PC-3 (cell line): ENCODE data around the gene SLC6A17. TPM values are rescaled to one million over a fixed set of nuclear protein-coding genes. Genes with fewer than 3 reads are reported as not detected.

ENCODE experiments used
- ATAC-seq: fragments of 200-7000 bp; cut with Tn5 transposase; 2 replicates; pipeline ENCODE4 v1.9.1; 2020; ENCODE audit warnings: mild to moderate bottlenecking, moderate library complexity
- BruUV-seq: library from RNA; stranded (reverse); fragments of 400-500 nt; replicated peaks from 2 replicates; lab custom pipeline; 2021; lab: Mats Ljungman, UMichigan
- CTCF ChIA-PET: fragments of 300-600 bp; sonication (Branson Sonifier 250); formaldehyde crosslinking; loops from one replicate; lab custom pipeline; 2022; ENCODE audit warnings: antibody characterized with exemption; lab: Charles Lee
- POLR2A ChIA-PET: fragments of 300-600 bp; sonication (Branson Sonifier 250); formaldehyde crosslinking; loops from one replicate; lab custom pipeline; 2022; ENCODE audit warnings: antibody characterized with exemption; ENCODE audit not compliant: unreplicated experiment; lab: Charles Lee
- DNase-seq: peaks from one replicate; pipeline ENCODE4 v3.0.0-alpha.2; 2015
- H2AFZ ChIP-seq: fragments of 300-600 bp; sonication (generic); 2 replicates; pipeline ENCODE4 v1.6.0; 2016; ENCODE audit warnings: antibody characterized with exemption, low read length
- H3F3A ChIP-seq: fragments of 300-600 bp; sonication (generic); one replicate; pipeline ENCODE4 v1.6.0; 2017; ENCODE audit warnings: antibody characterized with exemption, low read length, control low read depth, mild to moderate bottlenecking; ENCODE audit not compliant: unreplicated experiment
- H3K27ac ChIP-seq: fragments of 300-600 bp; sonication (generic); 2 replicates; pipeline ENCODE4 v1.5.1; 2016; ENCODE audit warnings: mild to moderate bottlenecking, low read length
- H3K27me3 ChIP-seq: fragments of 300-600 bp; sonication (generic); 2 replicates; pipeline ENCODE4 v1.6.1; 2016; ENCODE audit warnings: low read length, mixed read lengths
- H3K36me3 ChIP-seq: fragments of 300-600 bp; sonication (generic); 2 replicates; pipeline ENCODE4 v1.6.1; 2016; ENCODE audit warnings: low read depth, mixed run types, low read length, mixed read lengths
- H3K4me1 ChIP-seq: fragments of 300-600 bp; sonication (generic); 2 replicates; pipeline ENCODE4 v1.5.1; 2016; ENCODE audit warnings: low read length; ENCODE audit not compliant: insufficient read depth
- H3K4me2 ChIP-seq: fragments of 300-600 bp; sonication (generic); 2 replicates; pipeline ENCODE4 v1.6.0; 2016; ENCODE audit warnings: low read length
- H3K4me3 ChIP-seq: fragments of 300-600 bp; sonication (generic); 2 replicates; pipeline ENCODE4 v1.5.1; 2016; ENCODE audit warnings: mild to moderate bottlenecking, low read length, mixed read lengths
- H3K79me2 ChIP-seq: fragments of 300-600 bp; sonication (generic); 2 replicates; pipeline ENCODE4 v1.6.1; 2017; ENCODE audit warnings: low read length, mixed read lengths
- H3K9ac ChIP-seq: fragments of 300-600 bp; sonication (generic); 2 replicates; pipeline ENCODE4 v1.6.0; 2016; ENCODE audit warnings: mild to moderate bottlenecking, low read length
- H3K9me2 ChIP-seq: fragments of 300-600 bp; sonication (generic); replicated peaks from 2 replicates; pipeline ENCODE4 v1.6.1; 2016; ENCODE audit warnings: mixed run types, low read length, mixed read lengths
- H3K9me3 ChIP-seq: fragments of 300-600 bp; sonication (generic); 2 replicates; pipeline ENCODE4 v1.6.1; 2016; ENCODE audit warnings: low read length, mixed read lengths
- H4K20me1 ChIP-seq: fragments of 300-600 bp; sonication (generic); 2 replicates; pipeline ENCODE4 v1.6.1; 2016; ENCODE audit warnings: low read length, mixed read lengths
- EZH2 ChIP-seq: fragments of 300-600 bp; sonication (generic); IDR thresholded peaks from one replicate; pipeline ENCODE4 v1.6.1; 2017; ENCODE audit warnings: antibody characterized with exemption, mild to moderate bottlenecking, low read length; ENCODE audit not compliant: unreplicated experiment
- EZH2phosphoT487 ChIP-seq: fragments of 300-600 bp; sonication (generic); IDR thresholded peaks from 2 replicates; pipeline ENCODE4 v1.6.1; 2018; ENCODE audit warnings: mild to moderate bottlenecking, antibody characterized with exemption, low read length, borderline replicate concordance
- intact Hi-C: fragments of 100-400 bp; cut with micrococcal nuclease; formaldehyde crosslinking; loops from 2 replicates; pipeline ENCODE4 v1.9.0; 2023
- total RNA-seq: library from RNA; depleted of rRNA; stranded (reverse); fragments of >200 nt; gene quantifications from 2 replicates; pipeline ENCODE4 v1.2.3, GENCODE V29; 2014
- TF ChIP-seq, protein P1 (sequence below): fragments of 300-600 bp; sonication (generic); conservative IDR thresholded peaks from 2 replicates; pipeline ENCODE4 v1.5.1; 2017; ENCODE audit warnings: antibody characterized with exemption, low read depth, mild to moderate bottlenecking, low read length

SLC6A17 gene
- total RNA-seq, 1 experiment from 2014 or later, result not detected

DNA sequence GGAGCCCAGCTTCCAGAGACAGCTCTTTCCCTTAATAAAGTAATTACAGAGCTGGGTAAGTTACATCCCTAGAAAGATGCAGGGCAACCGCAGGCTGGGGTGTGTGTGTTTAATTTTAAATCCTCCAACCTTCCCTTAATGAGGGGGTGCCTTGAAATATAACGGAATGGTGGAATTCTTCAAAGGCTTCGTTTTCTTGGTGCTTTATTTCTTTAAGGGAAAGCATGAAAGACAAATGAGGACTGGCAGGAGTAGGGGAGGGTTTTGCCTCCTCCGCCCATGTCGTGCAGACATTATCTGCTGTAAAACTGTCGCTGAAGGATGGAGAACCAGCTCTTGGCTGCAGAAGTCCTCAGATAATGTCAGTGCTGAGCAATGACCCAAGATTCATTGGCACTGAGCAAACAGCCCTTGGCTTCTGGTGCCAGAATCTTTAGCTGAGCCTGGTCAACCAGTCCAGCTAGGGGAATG is 15.5 kb downstream of the SLC6A17 start:
- no peak for DNase-seq
- Histone ChIP-seq H3K4me3 (no peak overlapping the region), H3F3A (no peaks in the 10 kb centered on the region), H3K9ac (no peak overlapping the region), H3K27ac (no peak overlapping the region), H3K36me3 (no peaks in the 10 kb centered on the region), H3K4me1 (no peaks in the 10 kb centered on the region), H3K79me2 (no peaks in the 10 kb centered on the region), H3K9me3 (no peaks in the 10 kb centered on the region), H3K9me2 (no peaks in the 10 kb centered on the region), H4K20me1 (no peaks in the 10 kb centered on the region), H3K4me2 (no peak overlapping the region), H2AFZ (no peak overlapping the region), H3K27me3 (peaks cover 78% of the 10 kb centered on the region)
- no peak for ATAC-seq
- no TSS peak for BruUV-seq
- intact Hi-C loops, result no loop called here
- TF ChIP-seq EZH2, result no peak
- TF ChIP-seq, protein P1, sequence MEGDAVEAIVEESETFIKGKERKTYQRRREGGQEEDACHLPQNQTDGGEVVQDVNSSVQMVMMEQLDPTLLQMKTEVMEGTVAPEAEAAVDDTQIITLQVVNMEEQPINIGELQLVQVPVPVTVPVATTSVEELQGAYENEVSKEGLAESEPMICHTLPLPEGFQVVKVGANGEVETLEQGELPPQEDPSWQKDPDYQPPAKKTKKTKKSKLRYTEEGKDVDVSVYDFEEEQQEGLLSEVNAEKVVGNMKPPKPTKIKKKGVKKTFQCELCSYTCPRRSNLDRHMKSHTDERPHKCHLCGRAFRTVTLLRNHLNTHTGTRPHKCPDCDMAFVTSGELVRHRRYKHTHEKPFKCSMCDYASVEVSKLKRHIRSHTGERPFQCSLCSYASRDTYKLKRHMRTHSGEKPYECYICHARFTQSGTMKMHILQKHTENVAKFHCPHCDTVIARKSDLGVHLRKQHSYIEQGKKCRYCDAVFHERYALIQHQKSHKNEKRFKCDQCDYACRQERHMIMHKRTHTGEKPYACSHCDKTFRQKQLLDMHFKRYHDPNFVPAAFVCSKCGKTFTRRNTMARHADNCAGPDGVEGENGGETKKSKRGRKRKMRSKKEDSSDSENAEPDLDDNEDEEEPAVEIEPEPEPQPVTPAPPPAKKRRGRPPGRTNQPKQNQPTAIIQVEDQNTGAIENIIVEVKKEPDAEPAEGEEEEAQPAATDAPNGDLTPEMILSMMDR, result no peak
- TF ChIP-seq EZH2phosphoT487, result no peak
- CTCF ChIA-PET, result interaction anchor here (0.6 kb wide), 1 partner anchor 78 kb away, joined by 3 read pairs; no protein-coding TSS in a partner anchor
- POLR2A ChIA-PET, result no interaction called here

DNA sequence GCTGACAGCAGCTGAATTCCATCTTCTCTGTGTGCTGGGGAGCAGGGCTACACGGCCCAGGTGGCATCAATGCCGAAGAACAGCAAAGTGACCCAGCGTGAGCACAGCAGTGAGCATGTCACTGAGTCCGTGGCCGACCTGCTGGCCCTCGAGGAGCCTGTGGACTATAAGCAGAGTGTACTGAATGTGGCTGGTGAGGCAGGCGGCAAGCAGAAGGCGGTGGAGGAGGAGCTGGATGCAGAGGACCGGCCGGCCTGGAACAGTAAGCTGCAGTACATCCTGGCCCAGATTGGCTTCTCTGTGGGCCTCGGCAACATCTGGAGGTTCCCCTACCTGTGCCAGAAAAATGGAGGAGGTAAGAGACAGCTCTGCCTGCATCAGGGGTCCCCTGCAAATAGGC is 16.6 kb downstream of the SLC6A17 start:
- no peak overlapping the region for H2AFZ ChIP-seq
- intact Hi-C loops, result no loop called here
- TF ChIP-seq EZH2phosphoT487, result no peak
- TF ChIP-seq, protein P1, result no peak
- no peak for TF ChIP-seq EZH2
- no peaks in the 10 kb centered on the region for H3K79me2 ChIP-seq
- no peaks in the 10 kb centered on the region for H4K20me1 ChIP-seq
- CTCF ChIA-PET, result no interaction called here
- no peak for ATAC-seq
- no peaks in the 10 kb centered on the region for H3K36me3 ChIP-seq
- no peaks in the 10 kb centered on the region for H3F3A ChIP-seq
- POLR2A ChIA-PET, result no interaction called here
- no peak for DNase-seq
- no peak overlapping the region for H3K27ac ChIP-seq
- H3K9me2 ChIP-seq, result no peaks in the 10 kb centered on the region
- no peak overlapping the region for H3K9ac ChIP-seq
- H3K4me2 ChIP-seq, result no peak overlapping the region
- H3K4me3 ChIP-seq, result no peak overlapping the region
- peaks cover 74% of the 10 kb centered on the region for H3K27me3 ChIP-seq
- no TSS peak for BruUV-seq
- no peaks in the 10 kb centered on the region for H3K9me3 ChIP-seq
- no peaks in the 10 kb centered on the region for H3K4me1 ChIP-seq

DNA sequence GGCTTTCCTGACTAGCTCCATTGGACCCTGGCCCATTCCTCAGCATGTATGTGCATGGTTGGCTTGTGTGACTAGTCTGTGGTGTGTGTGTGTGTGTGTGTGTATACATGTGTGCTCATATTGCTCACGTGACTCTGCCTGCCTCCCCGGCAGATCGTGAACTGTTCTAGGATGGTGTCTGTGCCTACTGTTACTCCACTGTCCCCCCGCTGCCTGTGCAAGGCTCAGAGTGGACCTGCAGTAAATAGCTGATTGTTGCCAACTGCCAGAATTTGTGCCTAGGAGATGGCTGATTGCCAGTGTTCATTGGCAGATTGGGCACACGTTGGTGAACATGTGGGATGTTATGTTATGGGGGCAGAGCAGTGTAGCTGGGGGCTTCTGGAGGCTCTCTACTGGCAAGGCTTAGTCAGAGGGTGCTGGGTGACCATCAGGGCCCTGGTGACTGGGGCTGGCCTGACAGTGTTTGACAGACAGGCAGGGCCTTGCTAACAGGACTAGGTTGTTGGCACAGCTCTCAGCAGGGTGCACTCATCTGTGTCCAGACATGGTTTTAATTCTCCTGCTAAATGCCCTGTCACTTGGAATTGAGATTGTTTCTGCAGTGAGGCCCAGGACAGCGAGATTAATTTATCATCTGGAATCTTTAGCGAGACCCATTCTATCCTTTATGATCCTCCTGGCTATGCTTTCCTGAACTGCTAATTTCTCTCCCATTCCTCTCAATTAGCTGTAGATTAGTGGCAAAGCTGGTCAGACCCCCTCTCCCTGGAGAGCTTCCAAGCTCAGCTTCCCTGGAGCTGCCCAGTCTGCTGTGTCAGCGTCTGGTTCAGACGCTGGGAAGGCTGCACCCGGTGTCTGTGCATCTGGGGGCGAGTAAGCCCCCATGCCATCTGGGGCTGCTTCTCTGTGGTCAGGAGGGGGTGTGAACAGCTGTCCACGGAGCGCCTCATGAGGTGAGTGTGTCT is 20.8 kb downstream of the SLC6A17 start:
- DNase-seq, result no peak
- H3K9me3 ChIP-seq, result no peaks in the 10 kb centered on the region
- H4K20me1 ChIP-seq, result no peaks in the 10 kb centered on the region
- H3K4me1 ChIP-seq, result no peaks in the 10 kb centered on the region
- CTCF ChIA-PET, result no interaction called here
- BruUV-seq, result no TSS peak
- H3F3A ChIP-seq, result no peaks in the 10 kb centered on the region
- POLR2A ChIA-PET, result no interaction called here
- peaks cover 68% of the 10 kb centered on the region for H3K27me3 ChIP-seq
- H2AFZ ChIP-seq, result no peak overlapping the region
- H3K4me3 ChIP-seq, result no peak overlapping the region
- TF ChIP-seq, protein P1, result no peak
- TF ChIP-seq EZH2phosphoT487 (no peak), EZH2 (no peak)
- no peaks in the 10 kb centered on the region for H3K79me2 ChIP-seq
- H3K27ac ChIP-seq, result no peak overlapping the region
- ATAC-seq, result no peak
- H3K9ac ChIP-seq, result no peak overlapping the region
- H3K4me2 ChIP-seq, result no peak overlapping the region
- intact Hi-C loops, result no loop called here
- H3K9me2 ChIP-seq, result no peaks in the 10 kb centered on the region
- H3K36me3 ChIP-seq, result no peaks in the 10 kb centered on the region
